SK-N-SH (cell line): ENCODE results near the gene SLC37A3. TPM values are rescaled to one million over a fixed set of nuclear protein-coding genes. Genes with fewer than 3 reads are reported as not detected.

ENCODE experiments used
- CTCF ChIA-PET: fragments of 300-600, 350-600 bp; formaldehyde crosslinking; extraction: SDS; loops from one replicate; lab custom pipeline; 2021; lab: Yijun Ruan, JAX
- POLR2A ChIA-PET: fragments of 350-600 bp; sonication (Branson Sonifier 250); formaldehyde crosslinking; extraction: SDS; loops from one replicate; lab custom pipeline; 2020; ENCODE audit warnings: antibody characterized with exemption, inconsistent platforms; lab: Yijun Ruan, JAX
- DNase-seq: peaks from one replicate; pipeline ENCODE4 v3.0.0; 2012
- H2AFZ ChIP-seq: fragments of 200-600 bp; sonication (generic); 2 replicates; pipeline ENCODE4 v1.8.1; 2016; ENCODE audit warnings: antibody characterized with exemption, mild to moderate bottlenecking, low read depth
- H3F3A ChIP-seq: fragments of 200-600 bp; sonication (generic); replicated peaks from 2 replicates; pipeline ENCODE3; 2016; ENCODE audit warnings: antibody characterized with exemption, mild to moderate bottlenecking; ENCODE audit not compliant: insufficient read depth
- H3K27ac ChIP-seq, 2 experiments: fragments of 200-500 bp in 1 of 2; fragments of 200-600 bp in 1 of 2; sonication (Bioruptor generic) in 1 of 2; sonication (generic), shearing (Covaris generic) in 1 of 2; 2 replicates each; pipeline versions ENCODE4 v1.5.1 to v1.6.1; 2014 to 2016; ENCODE audit warnings: low read depth in 2 of 2, inconsistent platforms in 1 of 2, low read length in 1 of 2, mild to moderate bottlenecking in 1 of 2, mixed read lengths in 1 of 2
- H3K27me3 ChIP-seq: fragments of 200-600 bp; sonication (generic), shearing (Covaris generic); 2 replicates; pipeline ENCODE4 v1.6.1; 2016; ENCODE audit warnings: mixed run types; ENCODE audit not compliant: insufficient read depth
- H3K36me3 ChIP-seq, 2 experiments: fragments of 200-500 bp in 1 of 2; fragments of 200-600 bp in 1 of 2; sonication (Bioruptor generic) in 1 of 2; sonication (generic) in 1 of 2; replicated peaks in 1 of 2; 2 replicates each; pipeline versions ENCODE3 to v1.5.1; 2014 to 2016; ENCODE audit warnings: low read length in 1 of 2, mild to moderate bottlenecking in 1 of 2; ENCODE audit not compliant: insufficient read depth in 2 of 2, control insufficient read depth in 1 of 2
- H3K4me1 ChIP-seq, 2 experiments: fragments of 200-500 bp in 1 of 2; fragments of 200-600 bp in 1 of 2; sonication (Bioruptor generic) in 1 of 2; sonication (generic), shearing (Covaris generic) in 1 of 2; 2 replicates each; pipeline versions ENCODE4 v1.5.1 to v1.6.1; 2014 to 2016; ENCODE audit warnings: low read depth in 1 of 2, low read length in 1 of 2, mixed run types in 1 of 2; ENCODE audit not compliant: insufficient read depth in 2 of 2, control insufficient read depth in 1 of 2
- H3K4me2 ChIP-seq: fragments of 200-600 bp; sonication (generic), shearing (Covaris generic); 2 replicates; pipeline ENCODE4 v1.6.1; 2017; ENCODE audit warnings: mixed run types
- H3K4me3 ChIP-seq, 2 experiments: fragments of 200-500 bp in 1 of 2; fragments of 200-600 bp in 1 of 2; sonication (Bioruptor generic) in 1 of 2; sonication (generic), shearing (Covaris generic) in 1 of 2; 2 replicates each; pipeline versions ENCODE4 v1.5.1 to v1.8.1; 2014 to 2016; ENCODE audit warnings: low read depth in 2 of 2, inconsistent platforms in 1 of 2, low read length in 1 of 2, mild to moderate bottlenecking in 1 of 2, mixed read lengths in 1 of 2, moderate library complexity in 1 of 2
- H3K79me2 ChIP-seq: fragments of 200-600 bp; sonication (generic); 2 replicates; pipeline ENCODE4 v1.8.1; 2017; ENCODE audit warnings: mild to moderate bottlenecking; ENCODE audit not compliant: insufficient read depth
- H3K9ac ChIP-seq: fragments of 200-600 bp; sonication (generic); 2 replicates; pipeline ENCODE4 v1.6.1; 2017; ENCODE audit warnings: mixed run types
- H3K9me2 ChIP-seq: fragments of 200-600 bp; sonication (generic); 2 replicates; pipeline ENCODE4 v1.6.1; 2017; ENCODE audit warnings: mixed run types
- H3K9me3 ChIP-seq: fragments of 200-600 bp; sonication (generic); 2 replicates; pipeline ENCODE4 v1.6.1; 2017; ENCODE audit warnings: mixed run types, mild to moderate bottlenecking, moderate library complexity
- H4K20me1 ChIP-seq: fragments of 200-600 bp; sonication (generic); 2 replicates; pipeline ENCODE4 v1.6.1; 2017; ENCODE audit warnings: mild to moderate bottlenecking, mixed run types; ENCODE audit not compliant: insufficient read depth
- CHD2 ChIP-seq: fragments of 150-350 bp; IDR thresholded peaks from 2 replicates; pipeline ENCODE4 v1.6.1; 2018; ENCODE audit warnings: low read length; ENCODE audit not compliant: partially characterized antibody
- EP300 ChIP-seq, 2 experiments: IDR thresholded peaks; 2 replicates each; pipeline versions ENCODE4 v1.4.0 to v1.6.1; 2012; ENCODE audit warnings: borderline replicate concordance in 1 of 2, low read depth in 1 of 2, low read length in 1 of 2
- EZH2phosphoT487 ChIP-seq: fragments of 200-600 bp; sonication (generic); IDR thresholded peaks from 2 replicates; pipeline ENCODE4 v1.6.1; 2017; ENCODE audit warnings: low read depth, mixed run types, mild to moderate bottlenecking, antibody characterized with exemption, moderate library complexity, borderline replicate concordance
- JUND ChIP-seq: IDR thresholded peaks from 2 replicates; pipeline ENCODE4 v1.4.0; 2012
- MEF2A ChIP-seq: IDR thresholded peaks from 2 replicates; pipeline ENCODE4 v1.4.0; 2012; ENCODE audit warnings: low read depth, borderline replicate concordance
- MXI1 ChIP-seq: IDR thresholded peaks from 2 replicates; pipeline ENCODE4 v1.6.1; 2012; ENCODE audit warnings: mild to moderate bottlenecking, low read depth, low read length, improper control_type of control experiment
- NFIC ChIP-seq: IDR thresholded peaks from 2 replicates; pipeline ENCODE4 v1.4.0; 2012; ENCODE audit warnings: borderline replicate concordance
- NRF1 ChIP-seq: IDR thresholded peaks from 2 replicates; pipeline ENCODE4 v1.6.1; 2012; ENCODE audit warnings: low read depth, mild to moderate bottlenecking, low read length
- RCOR1 ChIP-seq: fragments of 150-350 bp; IDR thresholded peaks from 2 replicates; pipeline ENCODE4 v1.6.1; 2017; ENCODE audit warnings: antibody characterized with exemption, low read length
- RXRA ChIP-seq: IDR thresholded peaks from 2 replicates; pipeline ENCODE4 v1.4.0; 2012; ENCODE audit warnings: low read depth, mild to moderate bottlenecking, borderline replicate concordance
- SIN3A ChIP-seq: IDR thresholded peaks from 2 replicates; pipeline ENCODE4 v1.6.1; 2012; ENCODE audit warnings: low read depth, mild to moderate bottlenecking, low read length, moderate library complexity, borderline replicate concordance
- TCF12 ChIP-seq: IDR thresholded peaks from 2 replicates; pipeline ENCODE4 v1.4.0; 2012
- YY1 ChIP-seq: IDR thresholded peaks from 2 replicates; pipeline ENCODE4 v1.4.0; 2012; ENCODE audit warnings: low read depth, mild to moderate bottlenecking
- WGBS: methylation state at CpG from one replicate; pipeline ENCODE4 v1.1.6; 2017; ENCODE audit warnings: low lambda C conversion rate; 5-methylcytosine and 5-hydroxymethylcytosine counted together
- polyA plus RNA-seq, 3 experiments: library from polyadenylated mRNA; depleted of rRNA; stranded (reverse); fragments of >200 nt; gene quantifications; 2 replicates each; pipeline ENCODE4 v1.2.3, GENCODE V29; 2012
- TF ChIP-seq, protein P1 (sequence below): fragments of 150-350 bp; IDR thresholded peaks from 2 replicates; pipeline ENCODE4 v1.6.1; 2017; ENCODE audit warnings: antibody characterized with exemption, low read length, low read depth, borderline replicate concordance
- TF ChIP-seq, protein P2 (sequence below): IDR thresholded peaks from 2 replicates; pipeline ENCODE4 v1.4.0; 2012; ENCODE audit warnings: low read depth
- TF ChIP-seq, protein P3 (sequence below): fragments of 150-350 bp; IDR thresholded peaks from 2 replicates; pipeline ENCODE4 v1.6.1; 2016; ENCODE audit warnings: mild to moderate bottlenecking, low read depth, low read length

The SLC37A3 gene
- polyA plus RNA-seq, 1 of the 3 experiments (the other 2 are of a cell fraction) = 53.3 TPM

DNA sequence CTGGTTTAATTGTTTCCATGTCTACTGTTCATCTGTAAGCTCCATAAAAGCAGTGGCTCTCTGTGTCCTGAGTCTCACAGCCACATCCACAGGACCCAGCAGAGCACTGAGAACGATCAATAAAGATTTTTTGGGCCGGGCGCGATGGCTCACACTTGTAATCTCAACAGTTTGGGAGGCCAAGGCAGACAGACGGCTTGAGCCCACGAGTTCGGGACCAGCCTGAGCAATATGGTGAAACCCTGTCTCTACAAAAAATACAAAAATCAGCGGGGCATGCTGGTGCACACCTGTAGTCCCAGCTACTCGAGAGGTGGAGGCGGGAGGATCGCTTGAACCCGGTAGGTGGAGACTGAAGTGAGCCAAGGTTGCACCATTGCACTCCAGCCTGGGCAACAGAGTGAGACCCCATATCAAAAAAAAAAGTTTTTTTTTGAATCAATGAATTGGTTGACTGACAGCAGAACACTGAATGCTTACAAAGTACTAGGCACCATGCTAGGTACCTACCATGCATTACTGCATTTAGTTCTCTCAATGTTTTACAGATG, 4.5 kb downstream of the SLC37A3 start:
- peaks cover 13% of the 10 kb centered on the region for H3F3A ChIP-seq
- H3K4me2 ChIP-seq = no peak overlapping the region
- no peaks in the 10 kb centered on the region for H3K9me2 ChIP-seq
- H3K36me3 ChIP-seq = no peaks in the 10 kb centered on the region
- H3K79me2 ChIP-seq = peaks cover 61% of the 10 kb centered on the region
- ChIA-PET POLR2A (no interaction called here), CTCF (interaction anchor here (1.1 to 1.7 kb wide), 4 partner anchors 8 to 259 kb away, joined by 4 to 6 read pairs (median 4); no protein-coding TSS in a partner anchor)
- H2AFZ ChIP-seq = no peak overlapping the region
- H4K20me1 ChIP-seq = peaks cover 85% of the 10 kb centered on the region
- no peak overlapping the region for H3K27ac ChIP-seq
- H3K9me3 ChIP-seq = no peaks in the 10 kb centered on the region
- WGBS = 98% methylated on average over 12 of the region's 12 CpGs
- H3K27me3 ChIP-seq = no peaks in the 10 kb centered on the region
- peaks cover 0 to 3% of the 10 kb centered on the region in 2 experiments; a peak in 2 of 4 replicates for H3K4me1 ChIP-seq
- no peak for DNase-seq
- no peak overlapping the region for H3K4me3 ChIP-seq
- no peak for TF ChIP-seq MXI1
- no peak for TF ChIP-seq MEF2A
- no peak for TF ChIP-seq NFIC
- no peak for TF ChIP-seq YY1
- no peak for TF ChIP-seq EZH2phosphoT487
- TF ChIP-seq JUND = no peak
- TF ChIP-seq, protein P1, sequence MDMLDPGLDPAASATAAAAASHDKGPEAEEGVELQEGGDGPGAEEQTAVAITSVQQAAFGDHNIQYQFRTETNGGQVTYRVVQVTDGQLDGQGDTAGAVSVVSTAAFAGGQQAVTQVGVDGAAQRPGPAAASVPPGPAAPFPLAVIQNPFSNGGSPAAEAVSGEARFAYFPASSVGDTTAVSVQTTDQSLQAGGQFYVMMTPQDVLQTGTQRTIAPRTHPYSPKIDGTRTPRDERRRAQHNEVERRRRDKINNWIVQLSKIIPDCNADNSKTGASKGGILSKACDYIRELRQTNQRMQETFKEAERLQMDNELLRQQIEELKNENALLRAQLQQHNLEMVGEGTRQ = no peak
- TF ChIP-seq, all 33 proteins: peak for 0
- H3K9ac ChIP-seq = no peak overlapping the region

DNA sequence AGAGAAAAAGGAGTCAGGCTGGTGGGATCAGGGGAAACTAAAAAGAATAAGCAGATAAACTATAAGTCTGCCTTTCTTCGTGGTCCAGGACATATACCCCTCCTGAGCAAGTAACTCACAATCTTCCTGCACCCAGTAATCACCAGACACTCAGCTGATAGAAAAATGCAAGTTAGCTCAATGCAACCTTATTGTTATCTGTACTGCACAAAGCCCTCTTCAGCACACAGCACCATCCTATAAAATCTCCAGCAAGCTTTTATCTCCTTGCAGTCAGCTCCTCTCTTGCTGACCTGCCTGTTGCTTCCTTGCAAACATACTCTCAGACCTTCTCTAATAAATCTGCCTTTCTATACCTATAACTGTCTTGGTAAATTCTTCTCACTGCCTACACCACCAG, 6.7 kb downstream of the SLC37A3 start:
- no peak overlapping the region for H3K4me3 ChIP-seq
- CTCF ChIA-PET = interaction anchor here (1.0 kb wide), 1 partner anchor 9 kb away, joined by 3 read pairs; no protein-coding TSS in a partner anchor
- peaks cover 94% of the 10 kb centered on the region for H4K20me1 ChIP-seq
- WGBS = 92% methylated on average over 1 of the region's 1 CpG
- H3K79me2 ChIP-seq = peaks cover 68% of the 10 kb centered on the region
- DNase-seq = no peak
- peaks cover 0 to under 1% of the 10 kb centered on the region in 2 experiments; a peak in 1 of 4 replicates for H3K4me1 ChIP-seq
- H3K9ac ChIP-seq = no peak overlapping the region
- H2AFZ ChIP-seq = no peak overlapping the region
- peaks cover 12% of the 10 kb centered on the region for H3F3A ChIP-seq
- TF ChIP-seq EP300 (IDR thresholded peaks at IDR 0.05; ENCODE audit: borderline replicate concordance in 1 of 2, low read depth in 1 of 2, low read length in 1 of 2) = no peak
- TF ChIP-seq RXRA = no peak
- TF ChIP-seq RCOR1 = no peak
- no peak for TF ChIP-seq SIN3A
- TF ChIP-seq NRF1 = no peak
- TF ChIP-seq JUND = no peak
- TF ChIP-seq, protein P2, sequence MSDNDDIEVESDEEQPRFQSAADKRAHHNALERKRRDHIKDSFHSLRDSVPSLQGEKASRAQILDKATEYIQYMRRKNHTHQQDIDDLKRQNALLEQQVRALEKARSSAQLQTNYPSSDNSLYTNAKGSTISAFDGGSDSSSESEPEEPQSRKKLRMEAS = no peak
- no peak for TF ChIP-seq TCF12
- TF ChIP-seq, protein P3, sequence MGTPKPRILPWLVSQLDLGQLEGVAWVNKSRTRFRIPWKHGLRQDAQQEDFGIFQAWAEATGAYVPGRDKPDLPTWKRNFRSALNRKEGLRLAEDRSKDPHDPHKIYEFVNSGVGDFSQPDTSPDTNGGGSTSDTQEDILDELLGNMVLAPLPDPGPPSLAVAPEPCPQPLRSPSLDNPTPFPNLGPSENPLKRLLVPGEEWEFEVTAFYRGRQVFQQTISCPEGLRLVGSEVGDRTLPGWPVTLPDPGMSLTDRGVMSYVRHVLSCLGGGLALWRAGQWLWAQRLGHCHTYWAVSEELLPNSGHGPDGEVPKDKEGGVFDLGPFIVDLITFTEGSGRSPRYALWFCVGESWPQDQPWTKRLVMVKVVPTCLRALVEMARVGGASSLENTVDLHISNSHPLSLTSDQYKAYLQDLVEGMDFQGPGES = no peak
- no peak for TF ChIP-seq CHD2
- no peaks in the 10 kb centered on the region for H3K36me3 ChIP-seq
- POLR2A ChIA-PET = no interaction called here
- no peaks in the 10 kb centered on the region for H3K27me3 ChIP-seq
- H3K9me2 ChIP-seq = no peaks in the 10 kb centered on the region
- H3K27ac ChIP-seq = no peak overlapping the region
- H3K4me2 ChIP-seq = no peak overlapping the region
- H3K9me3 ChIP-seq = no peaks in the 10 kb centered on the region
